H1 (cell line): Measurements from ENCODE around the gene NAA10. TPM values are rescaled to one million over a fixed set of nuclear protein-coding genes. Genes with fewer than 3 reads are reported as not detected.

Experiments
- CTCF ChIA-PET: fragments of 300-600 bp; sonication (Branson Sonifier 250); formaldehyde crosslinking; loops from one replicate; lab custom pipeline; 2021; ENCODE audit not compliant: partially characterized antibody; lab: Charles Lee
- POLR2A ChIA-PET: fragments of 300-600 bp; sonication (Branson Sonifier 250); formaldehyde crosslinking; loops from one replicate; lab custom pipeline; 2021; ENCODE audit warnings: inconsistent platforms; ENCODE audit not compliant: partially characterized antibody; lab: Charles Lee
- DNase-seq, 2 experiments: peaks; one replicate each; pipeline versions ENCODE4 v3.0.0 to v3.0.0-alpha.2; 2010 to 2022; ENCODE audit warnings: low spot score in 2 of 2, low read depth in 1 of 2, mixed read lengths in 1 of 2
- FAIRE-seq: peaks from 2 replicates; lab custom pipeline; 2011; peaks lifted over from hg19 to GRCh38; lab: Jason Lieb, UNC
- H2AFZ ChIP-seq: 2 replicates; pipeline ENCODE4 v1.8.1; 2012; ENCODE audit warnings: low read length, inconsistent platforms
- H2AK5ac ChIP-seq: 2 replicates; pipeline ENCODE4 v1.6.1; 2013; ENCODE audit warnings: low read depth, low read length
- H2BK120ac ChIP-seq: replicated peaks from 2 replicates; pipeline ENCODE3; 2013; ENCODE audit warnings: low read depth, low read length, inconsistent platforms
- H2BK12ac ChIP-seq: 2 replicates; pipeline ENCODE4 v1.6.1; 2013; ENCODE audit warnings: low read depth, low read length
- H2BK15ac ChIP-seq: 2 replicates; pipeline ENCODE4 v1.6.1; 2013; ENCODE audit warnings: low read length
- H2BK20ac ChIP-seq: 2 replicates; pipeline ENCODE4 v1.6.1; 2013; ENCODE audit warnings: low read length
- H2BK5ac ChIP-seq: 2 replicates; pipeline ENCODE4 v1.6.1; 2013; ENCODE audit warnings: low read depth, low read length
- H3K14ac ChIP-seq: 2 replicates; pipeline ENCODE4 v1.6.1; 2013; ENCODE audit warnings: inconsistent platforms; ENCODE audit not compliant: insufficient read length
- H3K18ac ChIP-seq: 2 replicates; pipeline ENCODE4 v1.6.1; 2013; ENCODE audit warnings: low read length; ENCODE audit errors: extremely low read depth
- H3K23ac ChIP-seq: 2 replicates; pipeline ENCODE4 v1.6.1; 2013; ENCODE audit warnings: inconsistent platforms; ENCODE audit not compliant: insufficient read length
- H3K23me2 ChIP-seq: 2 replicates; pipeline ENCODE4 v1.6.1; 2013; ENCODE audit warnings: low read depth, low read length
- H3K27ac ChIP-seq: 2 replicates; pipeline ENCODE4 v1.6.1; 2011; ENCODE audit warnings: low read depth, low read length, inconsistent platforms
- H3K27me3 ChIP-seq, 4 experiments: replicated peaks in 1 of 4; 1 replicate in 1 of 4; 2 replicates in 3 of 4; pipeline versions ENCODE4 v1.6.1 to v1.8.1; 2011 to 2013; ENCODE audit warnings: low read length in 3 of 4, mild to moderate bottlenecking in 3 of 4, inconsistent platforms in 2 of 4, mixed read lengths in 2 of 4, moderate library complexity in 1 of 4; ENCODE audit not compliant: control insufficient read depth in 3 of 4, insufficient read depth in 3 of 4; ENCODE audit errors: extremely low read depth in 1 of 4
- H3K36me3 ChIP-seq, 4 experiments: 2 replicates each; pipeline versions ENCODE4 v1.6.1 to v1.8.1; 2011 to 2013; ENCODE audit warnings: mild to moderate bottlenecking in 4 of 4, low read length in 3 of 4, moderate library complexity in 2 of 4, control low read depth in 1 of 4, inconsistent platforms in 1 of 4; ENCODE audit not compliant: insufficient read depth in 4 of 4, control insufficient read depth in 2 of 4
- H3K4ac ChIP-seq: replicated peaks from 2 replicates; pipeline ENCODE3; 2013; ENCODE audit warnings: low read length, low read depth, mixed read lengths, inconsistent platforms; ENCODE audit not compliant: insufficient read length
- H3K4me1 ChIP-seq, 4 experiments: replicated peaks in 1 of 4; 1 replicate in 1 of 4; 2 replicates in 3 of 4; pipeline versions ENCODE4 v1.6.1 to v1.8.1; 2011 to 2013; ENCODE audit warnings: low read length in 3 of 4, inconsistent platforms in 2 of 4, mixed read lengths in 1 of 4; ENCODE audit not compliant: insufficient read depth in 4 of 4, control insufficient read depth in 3 of 4
- H3K4me2 ChIP-seq, 2 experiments: 2 replicates each; pipeline versions ENCODE4 v1.6.1 to v1.8.1; 2011 to 2013; ENCODE audit warnings: low read depth in 2 of 2, low read length in 2 of 2, control low read depth in 1 of 2, inconsistent platforms in 1 of 2, mild to moderate bottlenecking in 1 of 2; ENCODE audit not compliant: insufficient read depth in 1 of 2
- H3K4me3 ChIP-seq, 4 experiments: fragments of 200-600, 300-600 bp in 1 of 4; sonication (generic), shearing (Covaris generic), sonication (Bioruptor Twin) in 1 of 4; 2 replicates each; pipeline versions ENCODE4 v1.5.1 to v1.8.1; 2011 to 2016; ENCODE audit warnings: low read length in 4 of 4, low read depth in 3 of 4, control low read depth in 2 of 4, inconsistent platforms in 2 of 4, mild to moderate bottlenecking in 2 of 4, mixed read lengths in 1 of 4, moderate library complexity in 1 of 4; ENCODE audit not compliant: insufficient read depth in 2 of 4; ENCODE audit errors: extremely low read depth in 1 of 4
- H3K56ac ChIP-seq: replicated peaks from 2 replicates; pipeline ENCODE3; 2013; ENCODE audit warnings: low read depth, mild to moderate bottlenecking, mixed read lengths, low read length, inconsistent platforms; ENCODE audit not compliant: insufficient read length
- H3K79me1 ChIP-seq: 2 replicates; pipeline ENCODE4 v1.6.1; 2013; ENCODE audit warnings: low read depth, low read length, control low read depth
- H3K79me2 ChIP-seq, 2 experiments: 2 replicates each; pipeline versions ENCODE4 v1.6.1 to v1.8.1; 2012 to 2013; ENCODE audit warnings: low read length in 2 of 2, mild to moderate bottlenecking in 2 of 2, inconsistent platforms in 1 of 2; ENCODE audit not compliant: insufficient read depth in 2 of 2, control insufficient read depth in 1 of 2
- H3K9ac ChIP-seq, 4 experiments: replicated peaks in 1 of 4; 1 replicate in 1 of 4; 2 replicates in 3 of 4; pipeline versions ENCODE4 v1.6.1 to v1.8.1; 2011 to 2013; ENCODE audit warnings: low read depth in 3 of 4, low read length in 3 of 4, control low read depth in 2 of 4, mild to moderate bottlenecking in 2 of 4, moderate library complexity in 2 of 4, inconsistent platforms in 1 of 4; ENCODE audit errors: extremely low read depth in 1 of 4
- H3K9me3 ChIP-seq, 2 experiments: 2 replicates each; pipeline versions ENCODE4 v1.6.1 to v1.8.1; 2012 to 2013; ENCODE audit warnings: mild to moderate bottlenecking in 2 of 2, moderate library complexity in 2 of 2, control low read depth in 1 of 2, inconsistent platforms in 1 of 2, low read depth in 1 of 2, low read length in 1 of 2, mixed read lengths in 1 of 2; ENCODE audit not compliant: insufficient read depth in 2 of 2
- H4K20me1 ChIP-seq, 2 experiments: replicated peaks in 1 of 2; 2 replicates each; pipeline versions ENCODE3 to v1.8.1; 2011 to 2013; ENCODE audit warnings: inconsistent platforms in 2 of 2, low read length in 2 of 2, mild to moderate bottlenecking in 1 of 2; ENCODE audit not compliant: insufficient read depth in 2 of 2, control insufficient read depth in 1 of 2
- H4K5ac ChIP-seq: 2 replicates; pipeline ENCODE4 v1.6.1; 2013; ENCODE audit warnings: low read length, low read depth, mixed read lengths, inconsistent platforms; ENCODE audit not compliant: insufficient read length
- H4K8ac ChIP-seq: 2 replicates; pipeline ENCODE4 v1.8.0; 2013; ENCODE audit warnings: mild to moderate bottlenecking, moderate library complexity, low read length, inconsistent platforms; ENCODE audit not compliant: insufficient read depth; ENCODE audit errors: extremely low read depth
- H4K91ac ChIP-seq: replicated peaks from 2 replicates; pipeline ENCODE3; 2013; ENCODE audit warnings: low read length, mixed read lengths, inconsistent platforms; ENCODE audit not compliant: insufficient read length
- CTBP2 ChIP-seq: IDR thresholded peaks from 2 replicates; pipeline ENCODE4 v1.7.0; 2011; ENCODE audit warnings: borderline replicate concordance, mild to moderate bottlenecking, moderate library complexity, mixed read lengths, low read length; ENCODE audit not compliant: insufficient read depth, insufficient read length
- POLR2AphosphoS5 ChIP-seq: IDR thresholded peaks from 2 replicates; pipeline ENCODE4 v1.6.1; 2011; ENCODE audit warnings: low read depth, low read length
- WGBS, 2 experiments: shearing (Covaris generic) in 1 of 2; methylation state at CpG; one replicate each; pipeline versions ENCODE4 v1.1.6 to v1.1.7; 2013 to 2015; ENCODE audit warnings: low lambda C conversion rate in 2 of 2, mixed read lengths in 2 of 2, inconsistent platforms in 1 of 2, low coverage in 1 of 2, missing lambda C conversion rate in 1 of 2; ENCODE audit not compliant: insufficient replicate concordance in 2 of 2, insufficient coverage in 1 of 2, insufficient read length in 1 of 2; ENCODE audit errors: extremely low coverage in 1 of 2, missing lambda C conversion rate in 1 of 2; 5-methylcytosine and 5-hydroxymethylcytosine counted together
- polyA plus RNA-seq, 7 experiments: library from polyadenylated mRNA; depleted of rRNA in 3 of 7; stranded (reverse) in 5 of 7; unstranded in 2 of 7; fragments of >200 nt in 5 of 7; fragments of 200-250 nt in 2 of 7; gene quantifications; 1 replicate in 5 of 7; 2 replicates in 1 of 7; 4 replicates in 1 of 7; pipeline versions ENCODE4 v1.2.1 to v1.2.3, GENCODE V29; 2011 to 2013; ENCODE audit warnings: missing spikeins in 2 of 7, mixed read lengths in 2 of 7
- total RNA-seq: library from RNA; stranded (reverse); fragmentation: NEBNext Ultra II Directional; extraction: Animal tissue kit (Norgen Biotek cat#: 25700); gene quantifications from 2 replicates; pipeline ENCODE4 v1.2.1, GENCODE V29; 2021

Gene NAA10
- total and polyA plus RNA-seq, 2 of the 8 experiments (the other 6 are each of a cell fraction or from before 2014, with no cell fraction given): 80.4 to 98.8 TPM

DNA sequence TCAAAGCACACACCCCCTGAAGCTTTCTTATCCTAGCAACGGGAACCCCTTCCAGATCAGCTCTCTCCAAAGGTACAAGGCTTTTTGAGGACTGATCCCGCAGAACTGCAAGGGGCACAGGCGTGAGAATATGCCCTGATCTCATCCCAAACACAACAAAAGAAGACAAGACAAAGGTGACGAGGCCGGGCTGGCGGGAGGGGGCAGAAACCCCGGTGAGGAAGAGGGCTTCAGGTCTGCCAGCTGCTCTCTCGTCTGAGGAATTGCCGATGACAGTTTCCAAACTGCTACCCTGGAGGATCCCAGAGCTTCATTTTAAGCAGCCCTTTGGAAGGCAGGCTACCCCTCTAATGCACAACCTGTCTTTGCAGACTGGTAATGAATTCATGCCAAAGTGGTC is 33.4 kb upstream of the NAA10 start:
- no peak overlapping the region for H3K56ac ChIP-seq
- CTCF ChIA-PET: interaction anchor here (0.9 to 11.2 kb wide), 4 partner anchors 20 to 90 kb away, joined by 3 to 102 read pairs (median 4); partner anchors contain the start of gene RENBP
- no peak overlapping the region for H2AFZ ChIP-seq
- no peak overlapping the region for H2AK5ac ChIP-seq
- H4K91ac ChIP-seq: no peak overlapping the region
- H3K23ac ChIP-seq: no peak overlapping the region
- H4K20me1 ChIP-seq: peaks cover 18 to 29% of the 10 kb centered on the region in 2 experiments
- H2BK15ac ChIP-seq: no peak overlapping the region
- H4K8ac ChIP-seq: no peak overlapping the region
- H3K27ac ChIP-seq: no peak overlapping the region
- no peak overlapping the region for H2BK120ac ChIP-seq
- H3K79me1 ChIP-seq: no peaks in the 10 kb centered on the region; the same call in 1 of the 2 replicates
- H3K9me3 ChIP-seq: no peaks in the 10 kb centered on the region
- H3K14ac ChIP-seq: no peak overlapping the region
- H3K4me1 ChIP-seq: peaks cover 4 to 21% (median 13%) of the 10 kb centered on the region in 4 experiments
- peaks cover 44 to 75% of the 10 kb centered on the region in 2 experiments for H3K79me2 ChIP-seq
- FAIRE-seq: no peak
- H2BK5ac ChIP-seq: no peak overlapping the region
- no peaks in the 10 kb centered on the region for H3K27me3 ChIP-seq
- POLR2A ChIA-PET: interaction anchor here (1.0 to 4.0 kb wide), 16 partner anchors 11 to 190 kb away, joined by 3 to 26 read pairs (median 4); partner anchors contain the start of genes ARHGAP4, IDH3G, NAA10 and SSR4
- no peak for DNase-seq
- H3K23me2 ChIP-seq: peaks cover 6% of the 10 kb centered on the region; the same call in 1 of the 2 replicates
- TF ChIP-seq CTBP2 (no peak), POLR2AphosphoS5 (0 out of 2 replicates have a peak, but pooled peaks have one; percentile 19)
- no peak overlapping the region for H2BK12ac ChIP-seq
- no peak overlapping the region for H4K5ac ChIP-seq
- WGBS, 2 experiments: 36% methylated on average over 6 of the region's 9 CpGs; no CpG with 5 or more reads in 1 of the 2 experiments
- no peak overlapping the region for H3K4ac ChIP-seq
- peak overlapping the region; percentile 64 to 99 (median 82); a peak in 5 of 8 replicates for H3K4me3 ChIP-seq
- H3K4me2 ChIP-seq: peak overlapping the region; percentile 66 to 85
- H3K18ac ChIP-seq: no peak overlapping the region
- peaks cover 0 to 5% (median under 1%) of the 10 kb centered on the region in 4 experiments; a peak in 4 of 8 replicates for H3K36me3 ChIP-seq
- no peak overlapping the region for H2BK20ac ChIP-seq
- H3K9ac ChIP-seq: 0 out of 7 replicates have a peak overlapping the region, but pooled peaks of 1 of the 4 experiments have one; percentile 22
